ENCODE data around the gene NPAS3. TPM values are rescaled to one million over a fixed set of nuclear protein-coding genes. Genes with fewer than 3 reads are reported as not detected.

Gene NPAS3
- polyA plus RNA-seq, 3 donors: 8.6 to 10.2 (median 10.2) TPM

- no peak for DNase-seq (ENCODE audit: low read depth in 3 of 3, low spot score in 2 of 3)
Measured at GRCh38 chr14:33491112-33491511, 552.4 kb downstream of the NPAS3 start.

GRCh38 chr14:33492491-33492890 lies 553.8 kb downstream of the NPAS3 start:
- DNase-seq (ENCODE audit: low read depth in 3 of 3, low spot score in 2 of 3): no peak

- no peak for DNase-seq (ENCODE audit: low read depth in 3 of 3, low spot score in 2 of 3)
Measured at GRCh38 chr14:33493266-33493665, 554.6 kb downstream of the NPAS3 start.

GRCh38 chr14:33493990-33494389 lies 555.3 kb downstream of the NPAS3 start:
- no peak for DNase-seq (ENCODE audit: low read depth in 3 of 3, low spot score in 2 of 3)

GRCh38 chr14:33499687-33500086 lies 561.0 kb downstream of the NPAS3 start:
- DNase-seq (ENCODE audit: low read depth in 3 of 3, low spot score in 2 of 3): no peak

GRCh38 chr14:33504246-33505099 lies 565.8 kb downstream of the NPAS3 start:
- no peak for DNase-seq (ENCODE audit: low read depth in 3 of 3, low spot score in 2 of 3)

GRCh38 chr14:33505266-33505962 lies 566.7 kb downstream of the NPAS3 start:
- DNase-seq (ENCODE audit: low read depth in 3 of 3, low spot score in 2 of 3): no peak

- DNase-seq (ENCODE audit: low read depth in 3 of 3, low spot score in 2 of 3): no peak
Measured at GRCh38 chr14:33505963-33506329, 567.3 kb downstream of the NPAS3 start.

- DNase-seq (ENCODE audit: low read depth in 3 of 3, low spot score in 2 of 3): no peak
Measured at GRCh38 chr14:33508126-33509062, 569.7 kb downstream of the NPAS3 start.

GRCh38 chr14:33509454-33509853 lies 570.8 kb downstream of the NPAS3 start:
- DNase-seq (ENCODE audit: low read depth in 3 of 3, low spot score in 2 of 3): no peak

GRCh38 chr14:33510063-33510481 lies 571.4 kb downstream of the NPAS3 start:
- no peak for DNase-seq (ENCODE audit: low read depth in 3 of 3, low spot score in 2 of 3)

- no peak for DNase-seq (ENCODE audit: low read depth in 3 of 3, low spot score in 2 of 3)
Measured at GRCh38 chr14:33510991-33511390, 572.3 kb downstream of the NPAS3 start.

GRCh38 chr14:33511851-33512640 lies 573.4 kb downstream of the NPAS3 start:
- DNase-seq (ENCODE audit: low read depth in 3 of 3, low spot score in 2 of 3): no peak

- DNase-seq (ENCODE audit: low read depth in 3 of 3, low spot score in 2 of 3): no peak
Measured at GRCh38 chr14:33515441-33515840, 576.8 kb downstream of the NPAS3 start.

GRCh38 chr14:33515899-33516298 lies 577.2 kb downstream of the NPAS3 start:
- no peak for DNase-seq (ENCODE audit: low read depth in 3 of 3, low spot score in 2 of 3)

GRCh38 chr14:33516898-33517436 lies 578.3 kb downstream of the NPAS3 start:
- DNase-seq (ENCODE audit: low read depth in 3 of 3, low spot score in 2 of 3): no peak

- no peak for DNase-seq (ENCODE audit: low read depth in 3 of 3, low spot score in 2 of 3)
Measured at GRCh38 chr14:33521192-33521591, 582.5 kb downstream of the NPAS3 start.

- DNase-seq (ENCODE audit: low read depth in 3 of 3, low spot score in 2 of 3): no peak
Measured at GRCh38 chr14:33524244-33524643, 585.6 kb downstream of the NPAS3 start.

GRCh38 chr14:33525626-33526025 lies 586.9 kb downstream of the NPAS3 start:
- DNase-seq (ENCODE audit: low read depth in 3 of 3, low spot score in 2 of 3): no peak
